ENCODE data around the gene NXPH4.

Gene NXPH4

GRCh38 chr12:57183939-57184725, 32.5 kb upstream of the NXPH4 start:
- no peak for DNase-seq (ENCODE audit: low read depth in 2 of 2)

DNA sequence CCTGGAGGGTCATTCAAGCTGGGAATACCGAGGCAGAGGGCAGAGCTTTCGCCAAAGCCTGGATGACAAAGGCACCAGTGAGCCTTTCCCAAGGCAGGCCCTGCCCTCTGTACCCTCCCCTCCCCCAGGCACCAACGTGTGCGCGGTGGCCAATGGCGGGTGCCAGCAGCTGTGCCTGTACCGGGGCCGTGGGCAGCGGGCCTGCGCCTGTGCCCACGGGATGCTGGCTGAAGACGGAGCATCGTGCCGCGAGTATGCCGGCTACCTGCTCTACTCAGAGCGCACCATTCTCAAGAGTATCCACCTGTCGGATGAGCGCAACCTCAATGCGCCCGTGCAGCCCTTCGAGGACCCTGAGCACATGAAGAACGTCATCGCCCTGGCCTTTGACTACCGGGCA, 31.2 kb upstream of the NXPH4 start:
- DNase-seq (ENCODE audit: low read depth in 2 of 2), result no peak

- DNase-seq (ENCODE audit: low read depth in 2 of 2), result no peak
Measured at GRCh38 chr12:57185906-57186508, 30.6 kb upstream of the NXPH4 start.

GRCh38 chr12:57187222-57188089, 29.1 kb upstream of the NXPH4 start:
- no peak for DNase-seq (ENCODE audit: low read depth in 2 of 2)

- DNase-seq (ENCODE audit: low read depth in 2 of 2), result no peak
Measured at GRCh38 chr12:57188090-57188425, 28.5 kb upstream of the NXPH4 start.

DNA sequence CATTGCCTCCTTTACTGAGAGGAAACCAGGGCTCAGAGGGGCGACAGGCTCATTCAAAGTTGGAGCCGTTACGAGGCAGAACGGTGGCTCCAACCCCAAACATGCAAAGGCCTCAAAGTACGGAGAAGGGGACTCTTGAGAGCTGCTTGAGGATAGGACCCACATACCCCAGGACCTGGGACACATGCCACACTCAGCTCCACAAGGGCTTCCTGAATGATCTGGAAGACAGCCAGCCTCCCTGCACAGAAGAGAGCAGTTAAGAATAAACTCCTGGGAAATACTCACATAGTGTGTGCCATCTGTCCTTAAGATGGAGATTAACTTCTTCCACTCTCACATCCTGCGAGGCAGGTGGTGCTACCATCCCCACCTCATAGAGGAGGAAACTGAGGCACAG, 26.6 kb upstream of the NXPH4 start:
- DNase-seq (ENCODE audit: low read depth in 2 of 2), result no peak

DNA sequence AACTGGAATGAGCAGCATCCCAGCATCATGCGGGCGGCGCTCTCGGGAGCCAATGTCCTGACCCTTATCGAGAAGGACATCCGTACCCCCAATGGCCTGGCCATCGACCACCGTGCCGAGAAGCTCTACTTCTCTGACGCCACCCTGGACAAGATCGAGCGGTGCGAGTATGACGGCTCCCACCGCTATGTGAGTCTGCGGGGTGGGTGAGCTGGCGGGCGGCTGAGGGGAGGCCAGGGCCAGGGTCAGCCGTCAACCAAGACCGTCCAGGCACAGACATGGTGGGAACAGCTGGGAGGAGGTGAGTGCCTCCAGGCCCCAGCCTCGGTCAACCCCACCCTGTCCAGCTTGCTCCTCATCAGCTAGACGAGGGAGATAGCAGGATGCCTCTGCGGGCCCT, 25.8 kb upstream of the NXPH4 start:
- DNase-seq (ENCODE audit: low read depth in 2 of 2), result no peak

DNA sequence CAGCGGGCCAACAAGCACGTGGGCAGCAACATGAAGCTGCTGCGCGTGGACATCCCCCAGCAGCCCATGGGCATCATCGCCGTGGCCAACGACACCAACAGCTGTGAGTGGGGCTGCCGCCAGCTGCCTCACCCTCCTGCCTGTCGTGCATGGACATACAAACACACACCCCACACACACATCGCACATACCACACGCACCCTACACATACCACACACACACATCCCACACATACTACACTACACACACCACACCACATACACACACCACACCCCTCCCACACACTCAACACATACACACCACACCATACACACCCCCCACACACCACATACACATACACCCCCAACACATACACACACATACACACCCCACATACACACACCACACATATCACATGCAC, 25.2 kb upstream of the NXPH4 start:
- no peak for DNase-seq (ENCODE audit: low read depth in 2 of 2)

- DNase-seq (ENCODE audit: low read depth in 2 of 2), result no peak
Measured at GRCh38 chr12:57192920-57193319, 23.7 kb upstream of the NXPH4 start.

- no peak for DNase-seq (ENCODE audit: low read depth in 2 of 2)
Measured at GRCh38 chr12:57193706-57194245, 22.8 kb upstream of the NXPH4 start.

DNA sequence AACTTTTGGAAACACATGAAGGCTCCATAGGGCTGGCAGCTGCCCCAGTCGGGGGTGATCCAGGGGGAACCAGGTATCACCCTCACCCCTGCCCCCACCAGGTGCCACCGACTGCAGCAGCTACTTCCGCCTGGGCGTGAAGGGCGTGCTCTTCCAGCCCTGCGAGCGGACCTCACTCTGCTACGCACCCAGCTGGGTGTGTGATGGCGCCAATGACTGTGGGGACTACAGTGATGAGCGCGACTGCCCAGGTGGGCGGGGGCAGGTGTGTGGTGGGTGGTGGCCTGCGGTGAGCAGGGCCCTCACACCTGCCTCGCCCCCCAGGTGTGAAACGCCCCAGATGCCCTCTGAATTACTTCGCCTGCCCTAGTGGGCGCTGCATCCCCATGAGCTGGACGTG, 22.3 kb upstream of the NXPH4 start:
- DNase-seq (ENCODE audit: low read depth in 2 of 2), result no peak

- DNase-seq (ENCODE audit: low read depth in 2 of 2), result no peak
Measured at GRCh38 chr12:57195186-57195585, 21.4 kb upstream of the NXPH4 start.

- DNase-seq (ENCODE audit: low read depth in 2 of 2), result no peak
Measured at GRCh38 chr12:57195611-57196371, 20.8 kb upstream of the NXPH4 start.

- DNase-seq (ENCODE audit: low read depth in 2 of 2), result no peak
Measured at GRCh38 chr12:57196439-57196838, 20.2 kb upstream of the NXPH4 start.

DNA sequence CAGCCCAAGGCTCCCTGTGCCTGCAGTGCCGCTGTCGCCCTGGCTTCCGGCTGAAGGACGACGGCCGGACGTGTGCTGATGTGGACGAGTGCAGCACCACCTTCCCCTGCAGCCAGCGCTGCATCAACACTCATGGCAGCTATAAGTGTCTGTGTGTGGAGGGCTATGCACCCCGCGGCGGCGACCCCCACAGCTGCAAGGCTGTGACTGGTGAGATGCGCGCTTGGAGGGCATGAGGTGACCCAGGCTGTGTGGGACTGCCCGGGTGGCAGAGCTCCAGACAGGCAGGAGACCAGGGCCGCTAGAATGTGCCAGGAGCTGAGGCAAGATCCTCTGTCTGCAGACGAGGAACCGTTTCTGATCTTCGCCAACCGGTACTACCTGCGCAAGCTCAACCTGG, 19.6 kb upstream of the NXPH4 start:
- DNase-seq (ENCODE audit: low read depth in 2 of 2), result no peak

- no peak for DNase-seq (ENCODE audit: low read depth in 2 of 2)
Measured at GRCh38 chr12:57198329-57198728, 18.3 kb upstream of the NXPH4 start.

DNA sequence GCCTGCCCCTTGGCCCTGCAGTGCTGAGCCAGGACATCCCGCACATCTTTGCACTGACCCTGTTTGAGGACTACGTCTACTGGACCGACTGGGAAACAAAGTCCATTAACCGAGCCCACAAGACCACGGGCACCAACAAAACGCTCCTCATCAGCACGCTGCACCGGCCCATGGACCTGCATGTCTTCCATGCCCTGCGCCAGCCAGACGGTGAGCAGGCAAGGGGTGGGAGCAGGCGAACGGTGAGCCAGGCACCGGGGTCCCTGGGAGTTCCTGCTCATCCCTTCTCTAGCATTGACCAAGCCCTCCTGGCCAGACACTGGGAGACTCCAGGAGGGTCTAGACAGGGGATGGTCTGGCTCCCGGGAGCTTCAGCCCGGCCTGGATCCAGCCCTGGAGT, 17.4 kb upstream of the NXPH4 start:
- no peak for DNase-seq (ENCODE audit: low read depth in 2 of 2)

DNA sequence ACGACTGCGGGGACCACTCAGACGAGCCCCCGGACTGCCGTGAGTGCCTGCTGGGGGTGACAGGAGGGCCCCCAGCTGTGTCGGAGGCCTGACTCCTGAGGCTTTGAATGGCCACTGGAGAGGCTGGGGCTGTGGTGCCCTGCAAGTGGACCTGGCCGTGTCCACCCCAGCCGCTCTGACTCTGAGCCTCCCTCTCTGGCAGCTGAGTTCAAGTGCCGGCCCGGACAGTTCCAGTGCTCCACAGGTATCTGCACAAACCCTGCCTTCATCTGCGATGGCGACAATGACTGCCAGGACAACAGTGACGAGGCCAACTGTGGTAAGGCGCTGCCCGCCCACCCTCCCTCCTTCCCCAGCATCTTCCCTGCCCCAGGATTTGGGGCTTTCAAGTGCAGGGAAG, 16.1 kb upstream of the NXPH4 start:
- no peak for DNase-seq (ENCODE audit: low read depth in 2 of 2)

DNA sequence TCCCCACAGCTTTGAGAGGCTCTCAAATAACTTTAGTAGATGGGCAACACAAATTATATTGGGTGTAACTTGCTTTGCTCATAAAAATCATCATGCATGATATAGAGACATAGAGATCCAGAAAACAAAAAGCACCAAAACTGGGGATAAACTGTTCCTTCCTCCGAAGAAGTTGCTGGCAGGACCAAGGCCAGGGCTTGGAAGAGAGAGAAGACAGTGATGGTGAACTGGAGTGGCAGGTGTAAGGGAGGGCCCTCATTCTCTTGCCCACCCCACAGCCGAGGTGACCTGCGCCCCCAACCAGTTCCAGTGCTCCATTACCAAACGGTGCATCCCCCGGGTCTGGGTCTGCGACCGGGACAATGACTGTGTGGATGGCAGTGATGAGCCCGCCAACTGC, 15.4 kb upstream of the NXPH4 start:
- DNase-seq (ENCODE audit: low read depth in 2 of 2), result no peak

DNA sequence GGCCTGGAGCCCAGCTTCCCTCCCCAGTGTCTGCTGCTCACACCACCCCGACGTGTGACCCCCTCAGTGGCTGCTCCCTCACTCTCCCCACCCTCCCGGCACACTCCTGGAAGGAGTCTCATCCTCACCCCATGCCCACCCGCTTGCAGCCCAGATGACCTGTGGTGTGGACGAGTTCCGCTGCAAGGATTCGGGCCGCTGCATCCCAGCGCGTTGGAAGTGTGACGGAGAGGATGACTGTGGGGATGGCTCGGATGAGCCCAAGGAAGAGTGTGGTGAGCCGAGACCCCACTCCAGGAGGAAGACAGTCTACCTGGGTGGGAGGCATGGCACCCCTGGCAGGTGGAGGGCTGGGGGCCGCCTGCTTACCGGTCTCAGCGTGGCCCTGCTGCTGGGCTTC, 15.0 kb upstream of the NXPH4 start:
- DNase-seq (ENCODE audit: low read depth in 2 of 2), result no peak

DNA sequence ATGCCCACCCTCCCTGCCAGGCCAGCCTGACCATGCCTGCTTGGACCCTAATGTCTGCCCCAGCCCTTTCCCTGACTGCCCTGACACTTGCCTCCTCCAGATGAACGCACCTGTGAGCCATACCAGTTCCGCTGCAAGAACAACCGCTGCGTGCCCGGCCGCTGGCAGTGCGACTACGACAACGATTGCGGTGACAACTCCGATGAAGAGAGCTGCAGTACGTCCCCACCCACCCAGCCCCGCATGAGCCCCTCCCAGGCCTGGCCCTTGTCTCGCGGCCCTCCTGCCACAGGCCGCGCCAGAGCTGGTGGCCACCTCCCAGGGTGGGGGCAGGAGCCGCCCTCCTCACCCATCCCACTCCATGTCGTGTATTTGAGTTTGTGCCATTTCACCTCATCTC, 14.3 kb upstream of the NXPH4 start:
- no peak for DNase-seq (ENCODE audit: low read depth in 2 of 2)

DNA sequence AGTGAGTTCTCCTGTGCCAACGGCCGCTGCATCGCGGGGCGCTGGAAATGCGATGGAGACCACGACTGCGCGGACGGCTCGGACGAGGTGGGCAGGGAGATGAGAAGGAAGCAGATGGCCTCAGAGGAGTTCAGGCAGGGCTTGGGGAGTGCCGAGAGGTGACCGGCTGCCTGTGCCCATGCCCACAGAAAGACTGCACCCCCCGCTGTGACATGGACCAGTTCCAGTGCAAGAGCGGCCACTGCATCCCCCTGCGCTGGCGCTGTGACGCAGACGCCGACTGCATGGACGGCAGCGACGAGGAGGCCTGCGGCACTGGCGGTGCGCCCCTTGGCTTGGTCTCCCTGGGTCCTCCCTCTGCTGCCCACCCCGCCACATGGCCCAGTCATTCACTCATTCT, 13.4 kb upstream of the NXPH4 start:
- DNase-seq (ENCODE audit: low read depth in 2 of 2), result no peak
